ENCODE data around the gene KRTAP19-4.

DNA sequence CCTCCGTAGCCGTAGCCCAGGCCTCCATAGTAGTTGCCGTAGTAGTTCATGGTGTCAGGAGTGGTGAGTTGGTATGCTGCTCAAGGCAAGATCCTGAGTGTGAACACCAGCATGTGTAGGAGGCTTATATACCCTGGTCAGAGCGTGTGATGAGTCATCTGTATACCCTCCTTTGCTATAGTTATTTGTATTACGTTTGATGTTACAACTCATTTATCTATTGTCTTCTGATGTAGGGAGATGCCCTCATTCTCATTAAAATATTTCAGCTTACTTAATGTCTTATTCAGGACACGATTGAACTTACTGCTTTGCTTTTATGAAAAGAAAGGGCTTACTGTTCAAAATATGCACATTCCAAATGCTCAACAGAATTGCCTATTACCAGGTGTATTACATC lies 5.1 kb upstream of the KRTAP19-4 start, which contains the start of gene KRTAP19-5:
- TF ChIP-seq EZH2 (IDR thresholded peaks at IDR 0.05; ENCODE audit: insufficient read depth, poor library complexity, severe bottlenecking) (no peak), EZH2phosphoT487 (IDR thresholded peaks at IDR 0.05; ENCODE audit: insufficient read depth, low read depth) (no peak)
